ENCODE results near the gene C11orf71. TPM values are rescaled to one million over a fixed set of nuclear protein-coding genes. Genes with fewer than 3 reads are reported as not detected.
A peak's percentile ranks its signal among the peaks of the same experiment; 100 is the strongest.

The C11orf71 gene
- total RNA-seq, 1 experiment from 2014 or later = 9.5 TPM

DNA sequence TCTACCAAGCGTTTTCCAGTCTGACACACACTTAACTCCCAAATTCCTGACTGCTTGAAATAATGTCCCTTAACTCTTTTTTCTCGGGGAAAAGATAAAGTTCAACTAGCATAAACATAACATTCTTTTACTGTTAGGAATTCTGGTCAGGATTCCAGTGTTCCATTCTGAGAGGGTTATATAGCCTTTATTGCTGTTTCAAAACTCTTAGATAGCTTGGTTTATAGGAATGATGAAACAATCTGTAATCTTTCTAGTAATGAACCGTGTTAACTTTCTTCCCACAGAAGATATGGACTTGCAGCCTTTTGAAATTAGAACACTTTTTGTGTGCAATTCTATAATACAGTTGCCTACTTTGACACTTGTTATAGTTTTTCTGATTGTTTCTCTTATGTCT lies 47.6 kb upstream of the C11orf71 start:
- H3K36me3 ChIP-seq (ENCODE audit: control insufficient read depth, insufficient read depth, low read length) = peaks cover 5% of the 10 kb centered on the region
- POLR2A ChIA-PET = interaction anchor here (1.0 kb wide), 1 partner anchor 9 kb away, joined by 4 read pairs; the partner anchor contains the start of gene REXO2
- no TSS peak for BruUV-seq (replicated peaks)

DNA sequence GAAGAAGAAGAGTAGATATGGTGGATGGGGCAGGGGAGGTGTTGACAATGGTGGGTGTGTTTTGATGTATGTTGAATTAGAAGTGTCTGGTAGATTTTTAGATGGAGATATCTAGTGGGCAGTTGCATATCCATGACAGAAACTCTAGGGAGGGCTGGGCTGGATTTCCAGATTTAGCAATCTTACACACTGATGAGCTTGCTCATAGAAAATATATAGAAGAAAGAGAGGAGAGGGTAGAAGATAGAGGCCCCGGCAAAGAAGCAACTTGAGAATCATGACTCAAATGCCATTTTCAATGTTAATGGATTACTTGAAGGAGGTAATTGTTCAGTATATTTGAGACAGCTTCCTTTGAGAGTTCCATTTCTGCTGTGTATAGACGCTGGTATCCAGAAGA lies 47.1 kb upstream of the C11orf71 start:
- Histone ChIP-seq H3K4me1 (peaks cover 20% of the 10 kb centered on the region), H3K4me3 (ENCODE audit: low read depth, low read length) (no peak overlapping the region), H3K9me3 (no peaks in the 10 kb centered on the region), H3K27me3 (replicated peaks; ENCODE audit: control insufficient read depth, insufficient read depth, low read length) (no peaks in the 10 kb centered on the region), H3K36me3 (ENCODE audit: control insufficient read depth, insufficient read depth, low read length) (peaks cover 5% of the 10 kb centered on the region)
- CTCF ChIA-PET = interaction anchor here (1.4 kb wide), 1 partner anchor 674 kb away, joined by 4 read pairs; the partner anchor contains the start of gene ZW10
- Mint-ChIP-seq H3K27me3 (ENCODE audit: insufficient read depth, unreplicated experiment) (no peaks in the 10 kb centered on the region), H3K9me3 (ENCODE audit: unreplicated experiment) (no peaks in the 10 kb centered on the region), H3K36me3 (ENCODE audit: insufficient read depth, unreplicated experiment) (peaks cover 64% of the 10 kb centered on the region), H3K27ac (ENCODE audit: unreplicated experiment) (peak overlapping the region; percentile 84), H3K4me1 (ENCODE audit: low read depth, unreplicated experiment) (peaks cover 42% of the 10 kb centered on the region), H3K4me3 (ENCODE audit: unreplicated experiment) (no peak overlapping the region)
- POLR2A ChIA-PET = interaction anchor here (1.0 kb wide), 1 partner anchor 9 kb away, joined by 4 read pairs; the partner anchor contains the start of gene REXO2
- TF ChIP-seq, protein P1, sequence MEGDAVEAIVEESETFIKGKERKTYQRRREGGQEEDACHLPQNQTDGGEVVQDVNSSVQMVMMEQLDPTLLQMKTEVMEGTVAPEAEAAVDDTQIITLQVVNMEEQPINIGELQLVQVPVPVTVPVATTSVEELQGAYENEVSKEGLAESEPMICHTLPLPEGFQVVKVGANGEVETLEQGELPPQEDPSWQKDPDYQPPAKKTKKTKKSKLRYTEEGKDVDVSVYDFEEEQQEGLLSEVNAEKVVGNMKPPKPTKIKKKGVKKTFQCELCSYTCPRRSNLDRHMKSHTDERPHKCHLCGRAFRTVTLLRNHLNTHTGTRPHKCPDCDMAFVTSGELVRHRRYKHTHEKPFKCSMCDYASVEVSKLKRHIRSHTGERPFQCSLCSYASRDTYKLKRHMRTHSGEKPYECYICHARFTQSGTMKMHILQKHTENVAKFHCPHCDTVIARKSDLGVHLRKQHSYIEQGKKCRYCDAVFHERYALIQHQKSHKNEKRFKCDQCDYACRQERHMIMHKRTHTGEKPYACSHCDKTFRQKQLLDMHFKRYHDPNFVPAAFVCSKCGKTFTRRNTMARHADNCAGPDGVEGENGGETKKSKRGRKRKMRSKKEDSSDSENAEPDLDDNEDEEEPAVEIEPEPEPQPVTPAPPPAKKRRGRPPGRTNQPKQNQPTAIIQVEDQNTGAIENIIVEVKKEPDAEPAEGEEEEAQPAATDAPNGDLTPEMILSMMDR (IDR thresholded peaks at IDR 0.05; ENCODE audit: insufficient read depth in 1 of 2, low read depth in 1 of 2, low read length in 1 of 2, severe bottlenecking in 1 of 2, unreplicated experiment in 1 of 2) = no peak
- no peak for DNase-seq
- intact Hi-C loops (cut with micrococcal nuclease; ENCODE audit: unreplicated experiment) = no loop called here
- TSS peak; percentile 68 for BruUV-seq (replicated peaks)

More for the DNA sequence above, 47.6 kb upstream of the C11orf71 start:
- no peaks in the 10 kb centered on the region for H3K27me3 Mint-ChIP-seq (ENCODE audit: insufficient read depth, unreplicated experiment)
- peak overlapping the region; percentile 84 for H3K27ac Mint-ChIP-seq (ENCODE audit: unreplicated experiment)
- CTCF ChIA-PET = interaction anchor here (1.4 kb wide), 1 partner anchor 675 kb away, joined by 4 read pairs; the partner anchor contains the start of gene ZW10
- Histone ChIP-seq H3K4me1 (peaks cover 20% of the 10 kb centered on the region), H3K9me3 (no peaks in the 10 kb centered on the region), H3K4me3 (ENCODE audit: low read depth, low read length) (no peak overlapping the region), H3K27me3 (replicated peaks; ENCODE audit: control insufficient read depth, insufficient read depth, low read length) (no peaks in the 10 kb centered on the region)
- intact Hi-C loops (cut with micrococcal nuclease; ENCODE audit: unreplicated experiment) = loop anchor here (2.0 kb wide), 1 partner anchor 99 kb away; no protein-coding TSS in a partner anchor
- DNase-seq = peak in 1 of 2 experiments; percentile 24
- no peaks in the 10 kb centered on the region for H3K9me3 Mint-ChIP-seq (ENCODE audit: unreplicated experiment)
- H3K4me3 Mint-ChIP-seq (ENCODE audit: unreplicated experiment) = no peak overlapping the region
- TF ChIP-seq, protein P1 (IDR thresholded peaks at IDR 0.05; ENCODE audit: insufficient read depth in 1 of 2, low read depth in 1 of 2, low read length in 1 of 2, severe bottlenecking in 1 of 2, unreplicated experiment in 1 of 2) = no peak
- H3K36me3 Mint-ChIP-seq (ENCODE audit: insufficient read depth, unreplicated experiment) = peaks cover 63% of the 10 kb centered on the region
- peaks cover 42% of the 10 kb centered on the region for H3K4me1 Mint-ChIP-seq (ENCODE audit: low read depth, unreplicated experiment)

DNA sequence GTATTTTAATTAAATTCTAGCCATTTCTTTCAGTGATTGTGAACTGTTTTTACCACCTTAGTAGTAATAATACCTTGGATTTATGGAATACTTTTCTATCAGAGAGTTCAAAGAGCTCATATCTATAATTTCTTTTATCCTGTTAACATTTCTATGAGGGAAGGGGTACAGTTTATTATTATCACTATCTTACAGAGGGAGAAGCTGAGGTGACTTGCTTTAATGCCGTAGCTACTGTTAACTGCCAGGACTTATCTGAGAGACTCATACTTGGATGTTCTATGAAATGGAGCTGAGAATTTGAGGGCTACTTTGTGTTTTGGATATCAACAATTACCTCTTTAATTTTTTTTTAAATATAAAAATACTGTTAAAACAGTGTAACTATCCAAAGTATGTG lies 42.2 kb upstream of the C11orf71 start:
- peaks cover 76% of the 10 kb centered on the region for H3K36me3 Mint-ChIP-seq (ENCODE audit: insufficient read depth, unreplicated experiment)
- CTCF ChIA-PET = interaction anchor here (1.1 kb wide), 1 partner anchor 94 kb away, joined by 3 read pairs; no protein-coding TSS in a partner anchor
- peaks cover 36% of the 10 kb centered on the region for H3K4me1 ChIP-seq
- H3K4me3 ChIP-seq (ENCODE audit: low read depth, low read length) = no peak overlapping the region
- TF ChIP-seq, protein P1 (IDR thresholded peaks at IDR 0.05; ENCODE audit: insufficient read depth in 1 of 2, low read depth in 1 of 2, low read length in 1 of 2, severe bottlenecking in 1 of 2, unreplicated experiment in 1 of 2) = no peak
- H3K9me3 Mint-ChIP-seq (ENCODE audit: unreplicated experiment) = no peaks in the 10 kb centered on the region
- H3K4me1 Mint-ChIP-seq (ENCODE audit: low read depth, unreplicated experiment) = peaks cover 60% of the 10 kb centered on the region
- no peak for DNase-seq
- no peak overlapping the region for H3K27ac Mint-ChIP-seq (ENCODE audit: unreplicated experiment)
- POLR2A ChIA-PET = interaction anchor here (0.6 kb wide), 1 partner anchor 71 kb away, joined by 4 read pairs; no protein-coding TSS in a partner anchor
- peaks cover 1% of the 10 kb centered on the region; the same call in 1 of the 2 replicates for H3K36me3 ChIP-seq (ENCODE audit: control insufficient read depth, insufficient read depth, low read length)
- no peaks in the 10 kb centered on the region for H3K27me3 Mint-ChIP-seq (ENCODE audit: insufficient read depth, unreplicated experiment)
- H3K27me3 ChIP-seq (replicated peaks; ENCODE audit: control insufficient read depth, insufficient read depth, low read length) = no peaks in the 10 kb centered on the region
- no peak overlapping the region for H3K4me3 Mint-ChIP-seq (ENCODE audit: unreplicated experiment)
- H3K9me3 ChIP-seq = no peaks in the 10 kb centered on the region
- BruUV-seq (replicated peaks) = no TSS peak
- intact Hi-C loops (cut with micrococcal nuclease; ENCODE audit: unreplicated experiment) = no loop called here
